Activated CD8-positive, alpha-beta memory T cell treated with anti-CD3 and anti-CD28 coated beads, Interleukin-2, amount 50 U/mL, for 24 hours (primary cell): ENCODE data around the gene XCR1.
"Not testable (repeated sequence)": the region's sequence is repeated elsewhere in the genome, so short reads cannot be mapped to it uniquely, and the experiment has no call there.

ENCODE experiments used
- DNase-seq: peaks from one replicate; pipeline ENCODE4 v3.0.0-alpha.2; 2020; ENCODE audit errors: extremely low read depth

XCR1 gene, protein sequence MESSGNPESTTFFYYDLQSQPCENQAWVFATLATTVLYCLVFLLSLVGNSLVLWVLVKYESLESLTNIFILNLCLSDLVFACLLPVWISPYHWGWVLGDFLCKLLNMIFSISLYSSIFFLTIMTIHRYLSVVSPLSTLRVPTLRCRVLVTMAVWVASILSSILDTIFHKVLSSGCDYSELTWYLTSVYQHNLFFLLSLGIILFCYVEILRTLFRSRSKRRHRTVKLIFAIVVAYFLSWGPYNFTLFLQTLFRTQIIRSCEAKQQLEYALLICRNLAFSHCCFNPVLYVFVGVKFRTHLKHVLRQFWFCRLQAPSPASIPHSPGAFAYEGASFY

DNA sequence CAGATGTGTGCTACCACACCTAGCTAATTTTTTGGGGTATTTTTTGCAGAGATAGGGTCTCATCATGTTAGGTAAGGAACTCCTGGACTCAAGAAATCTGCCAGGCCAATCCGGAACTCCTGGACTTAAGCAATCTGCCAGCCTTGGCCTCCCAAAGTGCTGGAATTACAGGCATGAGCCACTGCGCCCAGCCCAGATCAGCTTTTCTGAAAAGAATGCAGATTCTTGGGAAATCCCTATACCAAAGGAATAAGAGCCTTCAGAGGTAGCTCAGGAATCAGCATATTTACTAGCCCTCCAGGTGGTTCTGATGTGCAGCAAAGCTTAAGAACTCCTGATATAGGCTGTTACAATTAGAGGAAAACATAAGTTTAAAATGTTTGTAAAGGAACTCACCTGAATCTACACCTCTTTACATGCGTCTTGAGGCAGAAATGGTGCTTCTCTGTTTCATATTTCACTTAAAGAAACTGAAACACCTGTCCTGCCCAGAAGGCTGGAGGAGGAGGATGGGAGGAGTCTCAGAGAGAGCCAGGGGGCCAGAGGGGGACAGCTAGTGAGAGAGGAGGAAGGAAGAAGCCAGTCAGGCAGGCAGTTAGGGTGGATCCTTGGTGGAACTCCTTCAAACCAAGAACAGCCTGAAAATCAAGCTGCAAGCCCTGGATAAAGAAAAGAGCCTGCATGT lies at the start of gene XCR1:
TSS of gene XCR1 (minus strand) at position 463 of the 685 bp plus-strand sequence. CDS start 5,536 bp downstream, outside the sequence.
- DNase-seq, result no peak

DNA sequence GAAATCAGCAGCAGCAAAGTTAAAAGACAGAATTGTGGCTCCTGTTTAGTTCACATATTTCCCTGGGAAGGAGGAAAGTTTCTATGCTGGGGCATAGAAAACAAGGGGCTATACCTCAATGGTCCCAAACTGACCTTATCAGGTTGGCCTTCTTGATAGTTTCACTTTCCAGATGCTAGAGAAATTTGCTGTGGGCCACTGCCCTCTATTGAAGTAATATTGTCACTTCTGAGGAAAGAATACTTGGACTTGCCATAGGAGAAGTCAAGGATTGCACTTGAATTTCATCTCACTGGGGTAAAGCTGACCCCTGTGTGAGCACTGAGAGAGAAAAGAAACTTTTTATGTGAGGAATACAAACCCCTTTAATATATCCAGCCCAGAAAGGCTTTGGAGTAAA lies 49.3 kb upstream of the XCR1 start:
- no peak for DNase-seq

GRCh38 chr3:46075816-46076215 lies 48.5 kb upstream of the XCR1 start:
- no peak for DNase-seq

- no peak for DNase-seq
Observed at GRCh38 chr3:46071222-46071858, 44.1 kb upstream of the XCR1 start.

GRCh38 chr3:46070595-46071093 lies 43.4 kb upstream of the XCR1 start:
- no peak for DNase-seq

DNA sequence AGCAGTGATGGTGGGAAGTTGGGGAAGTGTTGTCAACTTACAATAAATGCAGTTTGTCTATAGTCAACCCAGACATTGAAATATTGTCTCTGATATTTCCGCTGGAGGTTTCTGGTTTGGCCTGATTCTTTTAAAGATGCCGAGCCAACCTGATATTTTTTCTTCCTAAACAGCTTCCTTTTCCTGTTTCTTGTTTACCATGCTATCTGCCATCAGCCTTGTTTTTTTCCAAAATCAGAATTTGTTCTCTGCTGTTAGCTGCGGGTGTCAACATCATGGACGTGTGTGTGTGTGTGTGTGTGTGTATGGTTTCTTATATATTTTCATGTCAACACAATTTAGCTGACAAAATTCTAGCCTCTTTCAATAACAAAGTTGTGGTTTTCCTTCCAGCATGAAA lies 41.2 kb upstream of the XCR1 start:
- no peak for DNase-seq

- DNase-seq, result no peak
Observed at GRCh38 chr3:46067401-46067800, 40.1 kb upstream of the XCR1 start.

- DNase-seq, result no peak
Observed at GRCh38 chr3:46065750-46066256, 38.5 kb upstream of the XCR1 start.

DNA sequence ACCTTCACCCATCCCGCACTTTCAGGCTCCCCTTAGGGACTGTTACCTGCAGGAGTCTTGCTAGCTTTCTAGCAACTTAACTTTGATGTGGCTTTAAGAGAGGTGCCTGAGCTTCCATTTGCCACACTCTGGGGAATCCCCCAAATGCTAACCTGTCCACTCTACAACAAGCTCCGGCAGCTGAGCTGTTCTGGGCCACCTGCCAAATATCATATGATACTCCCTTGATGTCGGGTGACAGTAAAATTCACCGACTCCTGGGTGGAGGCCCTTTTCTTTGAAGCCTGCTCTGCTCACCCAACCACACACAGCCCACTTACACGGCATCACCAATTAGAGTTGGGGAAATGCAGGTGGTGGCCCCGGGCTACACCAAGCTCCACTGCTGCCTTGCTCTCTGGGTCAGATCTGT lies 38.0 kb upstream of the XCR1 start:
- DNase-seq, result peak; percentile 59

DNA sequence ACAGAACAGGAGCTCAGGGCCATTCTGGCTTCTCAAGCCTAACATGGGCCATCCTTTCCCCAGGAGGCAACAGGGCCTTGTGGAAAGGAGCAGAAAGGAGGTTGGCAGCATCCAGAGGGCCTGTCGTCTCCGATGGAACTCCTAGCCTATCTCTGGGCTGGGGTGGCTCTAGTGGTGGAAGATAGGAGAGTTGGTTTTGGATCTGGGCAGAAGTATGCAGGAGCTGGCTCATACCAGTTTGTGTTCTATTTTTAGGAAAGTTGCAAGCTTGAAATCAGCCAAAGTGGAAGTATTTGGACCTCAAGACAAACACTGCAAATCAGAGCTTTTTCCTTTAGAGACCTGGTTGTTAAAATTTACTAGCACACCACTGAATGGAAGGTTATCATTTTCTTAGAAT lies 35.4 kb upstream of the XCR1 start:
- DNase-seq, result no peak

- no peak for DNase-seq
Observed at GRCh38 chr3:46061887-46062286, 34.6 kb upstream of the XCR1 start.

GRCh38 chr3:46061108-46061720 lies 33.9 kb upstream of the XCR1 start:
- no peak for DNase-seq

DNA sequence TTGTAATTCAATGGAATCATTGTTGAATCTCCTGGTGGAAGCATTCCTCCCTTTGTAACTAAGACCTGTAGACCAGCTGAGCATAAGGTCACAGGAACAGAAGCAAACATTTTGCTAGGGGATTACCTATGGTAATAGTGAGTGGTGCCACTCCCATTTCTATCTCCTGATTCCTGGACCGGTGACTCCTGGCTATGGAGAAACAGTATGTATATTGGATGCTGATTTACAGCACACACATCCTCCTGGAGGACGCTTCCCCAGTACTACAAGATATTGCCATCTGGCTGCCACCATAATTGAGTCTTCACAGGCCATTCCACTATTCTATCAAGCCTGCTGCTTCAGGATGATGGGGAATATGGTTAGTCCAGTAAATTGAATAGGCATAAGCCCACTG lies 33.3 kb upstream of the XCR1 start:
- DNase-seq, result no peak

DNA sequence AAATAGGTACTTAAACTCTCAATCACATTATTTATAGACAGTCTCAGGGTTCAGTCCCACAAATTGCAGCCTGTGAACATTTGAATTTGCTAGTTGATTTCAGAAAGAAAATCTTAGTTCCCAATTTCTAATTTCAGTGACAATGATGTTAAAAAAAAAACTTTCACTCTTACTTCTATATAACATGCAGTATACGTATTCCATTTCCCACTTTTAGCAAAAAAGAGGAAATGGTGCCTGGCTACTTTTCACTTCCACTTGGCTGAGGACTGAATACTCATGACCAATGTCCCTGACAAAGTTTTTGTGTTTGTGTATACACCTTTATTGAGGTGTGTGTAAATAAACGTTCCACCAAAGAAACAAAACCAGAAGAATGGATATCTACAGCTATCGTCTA lies 32.1 kb upstream of the XCR1 start:
- DNase-seq, result no peak

GRCh38 chr3:46058981-46059380 lies 31.7 kb upstream of the XCR1 start:
- DNase-seq, result no peak

DNA sequence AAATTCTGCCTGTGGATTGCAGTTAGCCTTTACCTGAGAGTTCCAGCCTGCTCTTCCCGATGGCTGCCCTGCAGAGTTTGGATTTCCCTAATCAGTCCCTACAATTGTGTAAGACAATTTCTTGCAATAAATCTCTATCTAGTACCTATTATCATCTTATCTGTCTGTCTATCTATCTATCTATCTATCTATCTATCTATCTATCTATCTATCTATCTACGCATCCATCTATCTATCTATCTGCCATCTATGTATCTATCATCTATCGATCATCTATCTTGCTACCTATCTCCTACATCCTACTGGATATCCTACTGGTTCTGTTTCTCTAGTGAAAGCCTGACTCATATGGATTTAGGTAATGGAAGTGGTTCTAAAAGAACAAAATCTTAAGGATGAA lies 30.4 kb upstream of the XCR1 start:
- DNase-seq, result no peak

DNA sequence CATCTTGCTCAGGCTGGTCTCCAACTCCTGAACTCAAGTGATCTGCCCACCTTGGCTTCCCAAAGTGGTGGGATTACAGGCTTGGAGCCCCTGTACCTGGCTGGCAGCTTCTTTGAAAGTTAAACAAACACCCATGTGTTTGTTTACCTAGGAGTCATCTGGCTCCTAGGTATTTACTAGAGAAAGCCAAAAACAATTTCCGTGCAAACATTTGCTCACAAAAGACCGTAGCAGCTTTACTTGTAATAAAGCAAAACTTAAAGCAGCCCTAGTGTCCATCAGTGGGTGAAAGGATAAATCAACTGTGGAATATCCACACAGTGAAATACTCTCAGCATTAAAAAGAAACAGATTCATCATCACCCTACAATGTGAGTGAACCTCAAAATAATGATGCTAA lies 29.4 kb upstream of the XCR1 start:
- DNase-seq, result no peak

DNA sequence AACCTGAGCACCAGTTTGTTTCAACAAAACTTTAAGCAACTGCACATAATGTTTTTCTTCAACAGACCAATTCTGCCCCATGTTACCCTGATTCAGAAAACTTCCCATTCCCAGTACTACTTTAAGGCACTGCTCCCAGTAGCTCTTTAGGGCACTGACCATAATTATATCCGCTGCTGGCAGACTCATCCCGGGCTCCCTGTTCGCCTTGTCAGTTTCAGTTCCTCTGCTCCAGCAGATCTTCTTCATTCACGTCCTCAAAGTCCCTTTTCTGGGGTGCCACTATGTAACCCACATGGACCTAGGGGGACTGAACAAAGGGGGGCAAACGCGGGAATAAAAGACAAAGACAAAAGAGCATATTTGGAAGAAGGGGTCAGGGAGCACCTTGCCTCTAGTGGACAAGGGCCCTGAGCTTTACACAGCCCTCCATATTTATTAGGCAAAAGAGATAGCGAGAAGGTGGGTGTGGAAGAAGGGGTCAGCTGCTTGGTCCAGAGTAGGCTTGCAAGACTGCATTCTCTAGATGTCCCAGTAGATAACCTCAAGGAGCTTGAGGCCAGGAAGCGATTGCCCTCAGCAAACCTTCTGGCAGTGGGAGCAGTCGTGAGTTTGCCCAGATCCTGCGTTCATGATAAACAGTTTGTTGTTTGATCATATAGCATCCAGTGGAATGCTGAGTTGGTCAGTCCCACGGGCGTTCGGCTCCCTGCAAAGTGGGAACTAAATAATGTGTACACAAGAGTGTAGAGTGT lies 26.7 kb upstream of the XCR1 start:
- not testable (repeated sequence) for DNase-seq

DNA sequence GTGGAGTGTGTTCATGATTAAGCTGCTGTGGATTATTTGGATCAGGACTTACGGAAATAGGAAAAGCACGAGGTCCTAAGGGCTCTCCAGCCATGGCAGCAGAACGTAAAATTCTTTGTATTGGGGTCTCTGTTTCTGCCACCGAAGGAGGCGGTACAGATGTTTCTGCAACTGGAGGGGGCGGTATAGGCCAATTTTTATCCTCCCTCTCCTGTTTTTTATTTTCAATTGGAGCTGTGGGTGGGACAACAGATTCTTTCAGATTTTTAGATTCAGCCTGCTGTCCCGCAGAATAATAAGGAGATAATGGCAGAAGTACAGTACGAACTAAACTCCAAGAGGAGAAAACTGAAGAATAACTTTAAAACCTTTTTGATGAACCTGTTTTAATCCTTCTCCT lies 26.0 kb upstream of the XCR1 start:
- not testable (repeated sequence) for DNase-seq

DNA sequence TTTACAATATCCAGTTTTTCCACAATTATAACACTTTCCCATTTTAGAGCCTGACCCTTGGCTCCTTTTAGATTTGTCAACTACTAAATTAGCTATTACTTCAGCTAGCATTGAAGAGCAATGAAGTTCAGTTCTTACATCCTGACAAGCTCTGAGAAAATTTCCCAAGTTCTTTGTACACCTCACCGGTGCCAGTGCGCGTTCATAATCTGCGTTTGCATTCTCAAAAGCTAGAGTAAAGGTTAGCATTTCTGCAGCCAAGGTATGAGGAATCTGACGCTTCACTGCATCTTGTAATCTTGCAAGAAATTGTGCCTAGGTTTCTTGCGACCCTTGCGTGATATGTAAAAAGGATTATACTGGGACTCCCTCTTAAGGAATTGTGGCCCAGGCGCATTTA lies 25.2 kb upstream of the XCR1 start:
- no peak for DNase-seq

- DNase-seq, result no peak
Observed at GRCh38 chr3:46049093-46049492, 21.8 kb upstream of the XCR1 start.
